Activated CD8-positive, alpha-beta memory T cell treated with anti-CD3 and anti-CD28 coated beads, Interleukin-2, amount 50 U/mL, for 48 hours (primary cell): Measurements from ENCODE around the gene CLDN24.

Experiments used
- DNase-seq: peaks from one replicate; pipeline ENCODE4 v3.0.0-alpha.2; 2020

The CLDN24 gene

GRCh38 chr4:183320211-183321059 lies 1.8 kb downstream of the CLDN24 start, which contains the start of gene CLDN22:
CLDN22 (minus strand) TSS chr4:183320276; CDS start chr4:183320218, 58 bp downstream.
- no peak for DNase-seq

GRCh38 chr4:183318656-183319055 lies 3.6 kb downstream of the CLDN24 start:
- no peak for DNase-seq

- no peak for DNase-seq
Observed at GRCh38 chr4:183314806-183315205, 7.4 kb downstream of the CLDN24 start.

DNA sequence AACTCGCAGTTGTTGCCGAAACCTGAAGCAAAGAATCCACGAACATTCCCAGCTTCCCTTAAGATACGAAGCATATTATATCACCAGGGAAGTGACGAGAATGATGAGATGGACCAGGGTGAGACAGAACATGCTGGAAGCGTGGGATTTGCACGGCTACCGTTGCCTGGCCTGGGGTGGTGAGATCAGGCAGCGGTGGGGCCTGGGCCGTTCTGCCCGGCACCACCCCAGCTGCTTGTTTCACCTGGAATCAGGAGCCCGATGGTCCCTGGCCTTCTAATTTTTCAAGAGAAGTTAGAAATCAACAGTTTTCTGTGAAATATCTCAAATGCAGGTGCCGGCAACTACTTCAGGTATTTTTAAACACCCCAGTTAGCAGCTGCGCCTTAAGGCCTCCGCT lies 7.9 kb downstream of the CLDN24 start:
- no peak for DNase-seq

DNA sequence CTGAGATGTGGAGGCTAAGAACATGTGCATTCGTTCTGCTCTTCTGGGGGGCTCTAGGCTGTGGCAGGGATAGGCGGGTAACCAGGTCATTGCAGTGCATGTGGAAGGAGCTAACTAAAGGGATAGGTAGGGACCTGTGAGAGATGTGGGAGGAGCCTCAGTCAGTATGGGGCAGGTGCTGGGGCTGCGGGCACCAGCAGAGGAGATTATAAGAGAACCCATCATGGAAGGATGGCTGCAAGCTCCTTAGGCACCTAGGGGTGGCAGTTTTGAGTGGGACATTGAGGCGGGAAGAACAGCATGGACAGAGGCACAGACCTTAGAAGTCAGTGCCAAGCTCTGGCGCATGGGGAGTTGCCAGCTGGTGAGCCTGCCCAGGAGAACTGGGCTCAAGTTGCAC lies 9.4 kb downstream of the CLDN24 start:
- no peak for DNase-seq

DNA sequence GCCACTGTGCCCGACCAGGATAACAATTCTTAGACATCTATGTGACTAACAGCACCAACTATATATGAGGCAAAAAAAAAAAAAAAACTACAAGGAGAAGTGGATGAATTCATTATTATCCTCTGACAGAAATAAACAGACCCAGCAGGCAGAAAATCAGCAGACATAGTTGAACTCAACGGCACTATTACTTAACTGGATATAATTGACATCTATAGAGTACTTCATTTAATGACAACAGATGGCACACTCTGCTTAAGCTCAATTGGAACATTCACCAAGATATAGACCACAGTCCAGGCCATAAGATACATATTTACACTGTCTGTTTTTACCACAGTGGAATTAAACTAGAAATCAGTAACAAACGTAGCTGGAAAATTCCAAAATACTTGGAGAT lies 15.4 kb downstream of the CLDN24 start:
- DNase-seq = no peak

DNA sequence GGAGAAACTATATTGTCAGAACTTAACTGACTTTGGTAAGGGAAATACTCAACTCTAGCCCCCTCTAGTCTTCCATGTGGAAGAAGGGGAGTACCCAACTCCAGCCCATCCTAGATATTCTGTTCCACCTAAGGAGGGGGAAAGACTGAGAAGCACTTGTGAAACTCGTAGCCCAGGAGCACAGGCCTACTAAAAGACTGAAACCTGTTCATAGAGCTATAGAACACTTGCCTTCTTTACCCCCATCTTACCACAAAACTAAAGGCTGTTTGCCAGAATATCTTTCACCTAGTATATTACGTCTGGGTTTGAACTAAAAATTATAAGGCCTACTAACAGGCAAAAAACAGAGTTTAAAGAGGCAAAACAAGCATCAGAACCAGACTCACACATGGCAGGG lies 17.7 kb downstream of the CLDN24 start:
- DNase-seq = no peak

- DNase-seq = no peak
Observed at GRCh38 chr4:183304067-183304466, 18.2 kb downstream of the CLDN24 start.

- no peak for DNase-seq
Observed at GRCh38 chr4:183303301-183303700, 18.9 kb downstream of the CLDN24 start.

GRCh38 chr4:183300655-183301054 lies 21.6 kb downstream of the CLDN24 start:
- DNase-seq = no peak

DNA sequence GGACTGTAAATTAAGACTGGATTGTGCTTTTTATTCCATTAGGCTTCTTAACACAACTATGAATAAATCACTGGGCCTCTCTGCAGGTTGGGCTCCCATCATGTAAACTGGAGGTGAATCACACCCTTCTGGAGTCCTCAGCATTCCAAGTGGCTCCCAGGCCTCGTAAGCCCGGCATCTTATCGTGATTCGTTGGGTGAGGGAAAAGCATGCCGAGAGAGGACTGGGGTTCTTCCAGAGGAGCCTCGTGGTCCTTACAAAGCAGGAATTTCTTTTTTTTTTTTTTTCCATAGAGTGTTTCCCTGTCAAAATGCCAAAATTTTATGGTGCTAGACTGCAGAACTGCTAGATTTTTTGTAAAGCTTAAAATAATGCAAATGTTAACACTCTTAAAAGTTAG lies 22.2 kb downstream of the CLDN24 start:
- DNase-seq = no peak

- no peak for DNase-seq
Observed at GRCh38 chr4:183299464-183299863, 22.8 kb downstream of the CLDN24 start.

- no peak for DNase-seq
Observed at GRCh38 chr4:183297675-183298074, 24.6 kb downstream of the CLDN24 start.

GRCh38 chr4:183295711-183296110 lies 26.5 kb downstream of the CLDN24 start:
- no peak for DNase-seq

- no peak for DNase-seq
Observed at GRCh38 chr4:183291070-183291469, 31.2 kb downstream of the CLDN24 start.

- no peak for DNase-seq
Observed at GRCh38 chr4:183289688-183290087, 32.5 kb downstream of the CLDN24 start.

- no peak for DNase-seq
Observed at GRCh38 chr4:183288955-183289354, 33.3 kb downstream of the CLDN24 start.

- no peak for DNase-seq
Observed at GRCh38 chr4:183287677-183288076, 34.5 kb downstream of the CLDN24 start.

GRCh38 chr4:183287309-183287659 lies 34.9 kb downstream of the CLDN24 start:
- no peak for DNase-seq

DNA sequence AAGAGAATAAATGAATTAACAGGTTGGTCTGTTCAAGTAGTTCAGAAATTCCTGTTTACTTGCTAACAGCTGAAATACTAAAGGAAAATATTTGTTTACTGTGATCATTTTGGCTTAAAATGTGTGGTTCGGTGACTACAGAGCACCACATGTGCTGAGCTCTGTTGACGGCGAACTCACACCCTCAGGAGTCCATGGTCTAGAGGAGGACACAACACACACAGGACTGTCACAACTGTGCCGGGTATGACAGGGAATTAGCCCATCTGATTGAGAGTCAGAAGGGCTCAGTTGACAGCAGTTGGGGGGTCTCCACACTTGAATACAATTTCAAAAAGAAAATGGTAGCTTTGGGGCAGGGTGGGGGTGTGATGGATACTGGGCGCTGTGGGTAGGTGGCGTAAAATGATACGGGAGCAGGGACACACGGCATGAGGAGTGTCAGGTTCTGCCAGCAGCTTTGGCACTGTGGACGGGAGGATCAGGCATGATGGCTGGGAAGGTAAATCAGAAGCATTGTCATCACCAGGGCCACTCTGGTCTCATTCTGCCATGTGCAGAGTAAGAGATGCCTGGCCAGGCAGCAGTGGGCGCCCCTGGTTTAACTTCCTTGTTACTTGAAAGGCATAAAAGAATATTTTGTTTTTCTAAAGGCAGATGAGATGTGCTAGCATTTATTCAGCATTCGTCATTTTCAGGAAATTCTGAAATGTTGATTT lies 35.5 kb downstream of the CLDN24 start:
- no peak for DNase-seq

DNA sequence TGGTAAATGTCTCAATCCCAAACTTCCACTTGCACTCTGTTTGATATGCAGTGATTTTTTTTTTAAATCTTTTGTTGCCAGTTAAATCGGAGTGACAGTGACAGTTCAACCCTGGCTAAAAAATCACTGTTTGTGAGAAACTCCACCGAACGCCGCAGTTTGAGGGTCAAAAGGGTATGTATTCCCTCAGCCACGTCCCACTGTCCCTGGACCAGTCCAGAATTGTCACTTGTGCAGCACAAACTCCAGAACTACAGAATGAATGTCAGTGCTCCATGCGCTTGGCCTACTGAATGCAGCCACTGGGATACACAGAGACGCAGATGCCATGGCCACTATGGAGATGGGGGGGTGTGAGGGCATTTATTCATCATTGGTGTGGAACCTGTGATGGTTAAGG lies 36.3 kb downstream of the CLDN24 start:
- no peak for DNase-seq

GRCh38 chr4:183284965-183285364 lies 37.3 kb downstream of the CLDN24 start:
- no peak for DNase-seq

DNA sequence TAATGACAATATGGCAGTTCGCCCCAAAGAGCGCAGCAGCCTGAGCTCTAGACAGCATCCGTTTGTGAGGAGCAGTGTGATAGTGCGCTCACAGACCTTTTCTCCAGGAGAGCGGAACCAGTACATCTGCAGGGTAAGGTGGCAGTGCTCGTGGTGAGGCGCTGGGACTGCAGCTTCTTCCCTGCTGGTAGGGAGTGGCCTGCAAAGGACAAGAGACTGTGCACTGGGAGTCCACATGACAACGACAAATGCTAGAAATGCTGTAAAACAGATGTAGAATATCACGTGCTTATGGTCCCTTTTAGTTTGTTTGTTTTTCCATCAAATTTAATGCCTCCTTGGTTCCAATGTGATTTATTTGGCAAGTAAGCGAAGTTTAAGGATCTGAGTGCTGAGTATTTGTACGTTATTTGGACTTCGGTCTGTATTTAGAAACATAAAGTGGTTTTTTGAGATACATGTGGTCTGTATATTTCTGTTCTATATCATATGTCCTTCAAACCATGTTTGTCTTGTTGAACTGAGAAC lies 37.9 kb downstream of the CLDN24 start:
- DNase-seq = no peak

GRCh38 chr4:183276106-183276505 lies 46.1 kb downstream of the CLDN24 start:
- no peak for DNase-seq
